Measurements from ENCODE around the gene FBLN7.

DNA sequence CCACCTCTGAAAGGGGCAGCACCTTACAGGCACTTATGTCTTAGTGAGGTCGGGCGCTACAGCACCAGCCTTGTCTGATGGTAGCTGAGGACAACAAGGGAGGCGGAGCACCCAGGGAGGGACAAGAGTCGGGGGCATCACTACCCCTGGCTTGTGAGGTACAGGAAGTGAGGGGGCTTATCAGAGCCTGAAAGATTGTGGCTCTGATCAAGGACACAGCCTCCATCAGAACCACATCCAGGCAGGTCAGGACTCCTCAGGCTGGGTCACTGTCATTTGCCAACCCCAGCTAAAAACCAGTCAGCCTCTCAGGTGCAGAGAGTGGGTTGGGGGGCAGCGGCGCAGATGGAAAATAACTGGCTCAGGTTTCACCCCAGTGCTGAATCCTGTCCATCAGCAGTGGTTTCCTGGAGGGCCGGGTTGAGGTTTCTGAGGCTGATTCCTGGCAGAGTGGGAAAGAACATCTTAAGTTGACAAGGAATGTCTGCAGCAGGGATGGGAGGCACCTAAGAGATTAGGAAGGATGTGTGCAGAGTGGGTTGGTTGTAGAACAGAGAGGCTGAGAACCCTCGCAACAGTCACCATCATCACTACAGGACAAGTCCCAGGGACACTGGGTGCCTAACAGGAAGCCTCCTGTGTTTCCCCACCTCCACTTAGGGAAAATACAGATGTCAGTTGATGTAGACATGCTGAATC, 45.3 kb downstream of the FBLN7 start:
- TF ChIP-seq, protein P1, sequence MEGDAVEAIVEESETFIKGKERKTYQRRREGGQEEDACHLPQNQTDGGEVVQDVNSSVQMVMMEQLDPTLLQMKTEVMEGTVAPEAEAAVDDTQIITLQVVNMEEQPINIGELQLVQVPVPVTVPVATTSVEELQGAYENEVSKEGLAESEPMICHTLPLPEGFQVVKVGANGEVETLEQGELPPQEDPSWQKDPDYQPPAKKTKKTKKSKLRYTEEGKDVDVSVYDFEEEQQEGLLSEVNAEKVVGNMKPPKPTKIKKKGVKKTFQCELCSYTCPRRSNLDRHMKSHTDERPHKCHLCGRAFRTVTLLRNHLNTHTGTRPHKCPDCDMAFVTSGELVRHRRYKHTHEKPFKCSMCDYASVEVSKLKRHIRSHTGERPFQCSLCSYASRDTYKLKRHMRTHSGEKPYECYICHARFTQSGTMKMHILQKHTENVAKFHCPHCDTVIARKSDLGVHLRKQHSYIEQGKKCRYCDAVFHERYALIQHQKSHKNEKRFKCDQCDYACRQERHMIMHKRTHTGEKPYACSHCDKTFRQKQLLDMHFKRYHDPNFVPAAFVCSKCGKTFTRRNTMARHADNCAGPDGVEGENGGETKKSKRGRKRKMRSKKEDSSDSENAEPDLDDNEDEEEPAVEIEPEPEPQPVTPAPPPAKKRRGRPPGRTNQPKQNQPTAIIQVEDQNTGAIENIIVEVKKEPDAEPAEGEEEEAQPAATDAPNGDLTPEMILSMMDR (conservative IDR thresholded peaks at IDR 0.05; ENCODE audit: low read depth in 2 of 2), result no peak
- no peak for TF ChIP-seq EZH2phosphoT487 (IDR thresholded peaks at IDR 0.05; ENCODE audit: unreplicated experiment)
- TF ChIP-seq, protein P2, sequence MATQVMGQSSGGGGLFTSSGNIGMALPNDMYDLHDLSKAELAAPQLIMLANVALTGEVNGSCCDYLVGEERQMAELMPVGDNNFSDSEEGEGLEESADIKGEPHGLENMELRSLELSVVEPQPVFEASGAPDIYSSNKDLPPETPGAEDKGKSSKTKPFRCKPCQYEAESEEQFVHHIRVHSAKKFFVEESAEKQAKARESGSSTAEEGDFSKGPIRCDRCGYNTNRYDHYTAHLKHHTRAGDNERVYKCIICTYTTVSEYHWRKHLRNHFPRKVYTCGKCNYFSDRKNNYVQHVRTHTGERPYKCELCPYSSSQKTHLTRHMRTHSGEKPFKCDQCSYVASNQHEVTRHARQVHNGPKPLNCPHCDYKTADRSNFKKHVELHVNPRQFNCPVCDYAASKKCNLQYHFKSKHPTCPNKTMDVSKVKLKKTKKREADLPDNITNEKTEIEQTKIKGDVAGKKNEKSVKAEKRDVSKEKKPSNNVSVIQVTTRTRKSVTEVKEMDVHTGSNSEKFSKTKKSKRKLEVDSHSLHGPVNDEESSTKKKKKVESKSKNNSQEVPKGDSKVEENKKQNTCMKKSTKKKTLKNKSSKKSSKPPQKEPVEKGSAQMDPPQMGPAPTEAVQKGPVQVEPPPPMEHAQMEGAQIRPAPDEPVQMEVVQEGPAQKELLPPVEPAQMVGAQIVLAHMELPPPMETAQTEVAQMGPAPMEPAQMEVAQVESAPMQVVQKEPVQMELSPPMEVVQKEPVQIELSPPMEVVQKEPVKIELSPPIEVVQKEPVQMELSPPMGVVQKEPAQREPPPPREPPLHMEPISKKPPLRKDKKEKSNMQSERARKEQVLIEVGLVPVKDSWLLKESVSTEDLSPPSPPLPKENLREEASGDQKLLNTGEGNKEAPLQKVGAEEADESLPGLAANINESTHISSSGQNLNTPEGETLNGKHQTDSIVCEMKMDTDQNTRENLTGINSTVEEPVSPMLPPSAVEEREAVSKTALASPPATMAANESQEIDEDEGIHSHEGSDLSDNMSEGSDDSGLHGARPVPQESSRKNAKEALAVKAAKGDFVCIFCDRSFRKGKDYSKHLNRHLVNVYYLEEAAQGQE (IDR thresholded peaks at IDR 0.05; ENCODE audit: unreplicated experiment), result no peak
- TF ChIP-seq EZH2 (IDR thresholded peaks at IDR 0.05; ENCODE audit: low read depth, unreplicated experiment), result no peak
- TF ChIP-seq POLR2AphosphoS5 (IDR thresholded peaks at IDR 0.05; ENCODE audit: low read depth), result no peak
- no peak for TF ChIP-seq JUNB (IDR thresholded peaks at IDR 0.05; ENCODE audit: unreplicated experiment)
- TF ChIP-seq CREB1 (CRISPR knock-in tag; IDR thresholded peaks at IDR 0.05; ENCODE audit: low read depth), result no peak

Measured in GM23338 (cell line).